ENCODE data around the gene TAOK3. TPM values are rescaled to one million over a fixed set of nuclear protein-coding genes. Genes with fewer than 3 reads are reported as not detected.
A peak's percentile ranks its signal among the peaks of the same experiment; 100 is the strongest.

Gene TAOK3
- total and polyA plus RNA-seq, 9 of the 15 experiments (the other 6 are each of a cell fraction or from before 2014, with no cell fraction given), result 24.3 to 83.5 (median 47.1) TPM

DNA sequence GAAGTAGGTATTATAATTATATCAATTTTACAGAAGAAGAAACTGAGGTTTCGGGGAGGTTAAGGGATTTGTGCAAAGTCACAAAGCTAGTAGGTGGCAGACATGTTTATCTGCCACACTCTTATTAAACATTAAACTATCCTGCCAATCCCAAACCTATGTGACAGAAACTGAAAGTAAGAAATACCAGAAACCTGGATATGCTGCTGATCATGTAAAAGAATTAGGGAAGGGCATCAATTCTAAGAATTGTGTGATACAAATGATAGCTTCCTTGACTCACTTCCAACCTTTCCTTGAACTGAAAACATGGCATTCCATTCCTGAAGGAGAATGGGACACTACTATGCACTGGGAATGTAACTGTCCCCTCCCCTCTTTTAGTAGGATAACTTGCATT lies 16.9 kb downstream of the TAOK3 start:
- H3K9me3 ChIP-seq (replicated peaks; ENCODE audit: control insufficient read depth, insufficient read depth, low read depth, low read length), result peaks cover 17% of the 10 kb centered on the region
- H3K36me3 ChIP-seq (ENCODE audit: control insufficient read depth, insufficient read depth, low read length), result peaks cover 29% of the 10 kb centered on the region
- ATAC-seq (no peak), DNase-seq (ENCODE audit: extremely low read depth in 1 of 4, low spot score in 3 of 4) (no peak), FAIRE-seq (no peak)
- H3K9ac ChIP-seq (ENCODE audit: insufficient read depth in 1 of 2, low read depth in 2 of 2, low read length in 2 of 2), result no peak overlapping the region
- H3K4me2 ChIP-seq (ENCODE audit: insufficient read depth, low read length), result peak overlapping the region; percentile 5; the same call in 1 of the 2 replicates
- H4K20me1 ChIP-seq (replicated peaks; ENCODE audit: control insufficient read depth, insufficient read depth, low read length), result no peaks in the 10 kb centered on the region
- H3K9me1 ChIP-seq (ENCODE audit: control insufficient read depth, insufficient read depth, low read length), result no peaks in the 10 kb centered on the region
- intact Hi-C loops (cut with micrococcal nuclease), result no loop called here
- no peaks in the 10 kb centered on the region for H3K27me3 ChIP-seq (ENCODE audit: control insufficient read depth in 2 of 2, insufficient read depth in 2 of 2, low read length in 2 of 2)
- ChIA-PET CTCF (ENCODE audit: low intra/inter-chr PET ratio) (interaction anchor here (0.6 kb wide), 1 partner anchor 12 kb away, joined by 4 read pairs; no protein-coding TSS in a partner anchor), POLR2A (interaction anchor here (1.0 to 4.7 kb wide), 3 partner anchors 9 to 25 kb away, joined by 4 to 46 read pairs (median 5); no protein-coding TSS in a partner anchor)
- in situ Hi-C loops (cut with MboI), result loop anchor here (25.0 kb wide), 1 partner anchor 169 kb away; no protein-coding TSS in a partner anchor
- H3K4me3 ChIP-seq, result no peak overlapping the region
- BruUV-seq (replicated peaks), result no TSS peak
- no peak overlapping the region; the same call in 2 of the 3 replicates for H3K27ac ChIP-seq (ENCODE audit: extremely low read depth, low read depth, low read length)
- H3K79me2 ChIP-seq (ENCODE audit: control insufficient read depth, insufficient read depth, low read length), result peaks cover 93% of the 10 kb centered on the region
- WGBS (ENCODE audit: insufficient coverage, low coverage, missing lambda C conversion rate), result 100% methylated on average over 1 of the region's 1 CpG
- peaks cover 8 to 16% of the 10 kb centered on the region in 2 experiments; a peak in 4 of 5 replicates for H3K4me1 ChIP-seq (replicated peaks in 1 of 2; ENCODE audit: control insufficient read depth in 2 of 2, insufficient read depth in 2 of 2, low read length in 2 of 2)
- TF ChIP-seq ZBTB1 (CRISPR knock-in tag; IDR thresholded peaks at IDR 0.05; ENCODE audit: borderline replicate concordance, low read depth) (no peak), BDP1 (IDR thresholded peaks at IDR 0.05; ENCODE audit: insufficient read depth, insufficient read length) (no peak), ZNF311 (CRISPR knock-in tag; IDR thresholded peaks at IDR 0.05) (no peak), ZNF766 (CRISPR knock-in tag; conservative IDR thresholded peaks at IDR 0.05) (no peak), ZC3H11A (IDR thresholded peaks at IDR 0.05; ENCODE audit: low read depth, low read length) (no peak), BCOR (IDR thresholded peaks at IDR 0.05) (no peak), PHF8 (IDR thresholded peaks at IDR 0.05; ENCODE audit: borderline replicate concordance, low read length) (no peak), ZHX1 (conservative IDR thresholded peaks at IDR 0.05; ENCODE audit: low read length) (no peak), EHMT2 (IDR thresholded peaks at IDR 0.05) (no peak), MEIS2 (IDR thresholded peaks at IDR 0.05; ENCODE audit: partially characterized antibody) (no peak), MTA2 (IDR thresholded peaks at IDR 0.05; ENCODE audit: low read depth) (no peak), ARID3B (CRISPR knock-in tag; IDR thresholded peaks at IDR 0.05; ENCODE audit: borderline replicate concordance) (no peak), LARP7 (IDR thresholded peaks at IDR 0.05) (no peak)
- TF ChIP-seq, protein P1, sequence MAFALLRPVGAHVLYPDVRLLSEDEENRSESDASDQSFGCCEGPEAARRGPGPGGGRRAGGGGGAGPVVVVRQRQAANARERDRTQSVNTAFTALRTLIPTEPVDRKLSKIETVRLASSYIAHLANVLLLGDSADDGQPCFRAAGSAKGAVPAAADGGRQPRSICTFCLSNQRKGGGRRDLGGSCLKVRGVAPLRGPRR (CRISPR knock-in tag; IDR thresholded peaks at IDR 0.05), result no peak
- TF ChIP-seq, protein P2, sequence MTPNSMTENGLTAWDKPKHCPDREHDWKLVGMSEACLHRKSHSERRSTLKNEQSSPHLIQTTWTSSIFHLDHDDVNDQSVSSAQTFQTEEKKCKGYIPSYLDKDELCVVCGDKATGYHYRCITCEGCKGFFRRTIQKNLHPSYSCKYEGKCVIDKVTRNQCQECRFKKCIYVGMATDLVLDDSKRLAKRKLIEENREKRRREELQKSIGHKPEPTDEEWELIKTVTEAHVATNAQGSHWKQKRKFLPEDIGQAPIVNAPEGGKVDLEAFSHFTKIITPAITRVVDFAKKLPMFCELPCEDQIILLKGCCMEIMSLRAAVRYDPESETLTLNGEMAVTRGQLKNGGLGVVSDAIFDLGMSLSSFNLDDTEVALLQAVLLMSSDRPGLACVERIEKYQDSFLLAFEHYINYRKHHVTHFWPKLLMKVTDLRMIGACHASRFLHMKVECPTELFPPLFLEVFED (CRISPR knock-in tag; conservative IDR thresholded peaks at IDR 0.05), result no peak
- TF ChIP-seq, protein P3, sequence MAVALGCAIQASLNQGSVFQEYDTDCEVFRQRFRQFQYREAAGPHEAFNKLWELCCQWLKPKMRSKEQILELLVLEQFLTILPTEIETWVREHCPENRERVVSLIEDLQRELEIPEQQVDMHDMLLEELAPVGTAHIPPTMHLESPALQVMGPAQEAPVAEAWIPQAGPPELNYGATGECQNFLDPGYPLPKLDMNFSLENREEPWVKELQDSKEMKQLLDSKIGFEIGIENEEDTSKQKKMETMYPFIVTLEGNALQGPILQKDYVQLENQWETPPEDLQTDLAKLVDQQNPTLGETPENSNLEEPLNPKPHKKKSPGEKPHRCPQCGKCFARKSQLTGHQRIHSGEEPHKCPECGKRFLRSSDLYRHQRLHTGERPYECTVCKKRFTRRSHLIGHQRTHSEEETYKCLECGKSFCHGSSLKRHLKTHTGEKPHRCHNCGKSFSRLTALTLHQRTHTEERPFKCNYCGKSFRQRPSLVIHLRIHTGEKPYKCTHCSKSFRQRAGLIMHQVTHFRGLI (CRISPR knock-in tag; IDR thresholded peaks at IDR 0.05), result no peak
- H2AFZ ChIP-seq (ENCODE audit: low read depth, low read length), result no peak overlapping the region

Measured in K562 (cell line).